Body of pancreas (tissue), 4 donors: ENCODE data around the gene PDIA2. TPM values are rescaled to one million over a fixed set of nuclear protein-coding genes. Genes with fewer than 3 reads are reported as not detected.

Source experiments
- ATAC-seq: fragments of 150-250 bp; one replicate; pipeline ENCODE4 v1.9.1; 2016
- DNase-seq, 4 donors: peaks; one replicate each; pipeline ENCODE4 v3.0.0-alpha.2; 2019
- H3K27ac ChIP-seq, 4 donors: fragments of 200-600 bp; sonication (generic); 1 replicate in 3 of 4; 2 replicates in 1 of 4; pipeline versions ENCODE4 v1.5.1 to v1.6.1; 2016 to 2019; ENCODE audit warnings: mild to moderate bottlenecking in 1 of 4, mixed read lengths in 1 of 4, moderate library complexity in 1 of 4
- H3K27me3 ChIP-seq, 2 donors: fragments of 200-600 bp; sonication (generic); one replicate each; pipeline ENCODE4 v1.6.0; 2016; ENCODE audit warnings: mild to moderate bottlenecking in 1 of 2
- H3K36me3 ChIP-seq, 2 donors: fragments of 200-600 bp; sonication (generic); replicated peaks in 1 of 2; 2 replicates each; pipeline ENCODE4 v1.5.1; 2016; ENCODE audit warnings: low read depth in 2 of 2; ENCODE audit not compliant: insufficient read depth in 1 of 2
- H3K4me1 ChIP-seq: fragments of 200-600 bp; sonication (generic); one replicate; pipeline ENCODE4 v1.6.0; 2016
- H3K4me3 ChIP-seq, 2 donors: fragments of 200-600 bp; sonication (generic); 1 replicate in 1 of 2; 2 replicates in 1 of 2; pipeline ENCODE4 v1.5.1; 2016 to 2019
- H3K9me3 ChIP-seq, 3 donors: fragments of 200-600 bp; sonication (generic); 1 replicate in 2 of 3; 2 replicates in 1 of 3; pipeline ENCODE4 v1.5.1; 2016
- CTCF ChIP-seq, 7 experiments: fragments of 450-650 bp in 4 of 7; fragments of 200-600 bp in 3 of 7; sonication (generic) in 3 of 7; IDR thresholded peaks; one replicate each; pipeline ENCODE4 v1.5.1; 2016 to 2019; ENCODE audit warnings: antibody characterized with exemption in 7 of 7
- POLR2A ChIP-seq, 3 donors: fragments of 450-650 bp; IDR thresholded peaks; one replicate each; pipeline ENCODE4 v1.6.1; 2016; ENCODE audit warnings: antibody characterized with exemption in 3 of 3, mild to moderate bottlenecking in 2 of 3
- WGBS, 2 donors: methylation state at CpG; one replicate each; pipeline ENCODE4 v1.1.5; 2017; 5-methylcytosine and 5-hydroxymethylcytosine counted together
- intact Hi-C: fragments of 100-400 bp; cut with DNase I; formaldehyde crosslinking; loops from one replicate; pipeline ENCODE4 v1.15.1; 2023
- total RNA-seq, 2 donors: library from RNA; depleted of rRNA; stranded (reverse); fragments of >200 nt; gene quantifications; one replicate each; pipeline ENCODE4 v1.1.0, GENCODE V29; 2016

Gene PDIA2
- 1,000 to 10,000 TPM in 1 of 2 donors, 100 to 1,000 TPM in 1; 517 to 2,271 TPM for total RNA-seq

DNA sequence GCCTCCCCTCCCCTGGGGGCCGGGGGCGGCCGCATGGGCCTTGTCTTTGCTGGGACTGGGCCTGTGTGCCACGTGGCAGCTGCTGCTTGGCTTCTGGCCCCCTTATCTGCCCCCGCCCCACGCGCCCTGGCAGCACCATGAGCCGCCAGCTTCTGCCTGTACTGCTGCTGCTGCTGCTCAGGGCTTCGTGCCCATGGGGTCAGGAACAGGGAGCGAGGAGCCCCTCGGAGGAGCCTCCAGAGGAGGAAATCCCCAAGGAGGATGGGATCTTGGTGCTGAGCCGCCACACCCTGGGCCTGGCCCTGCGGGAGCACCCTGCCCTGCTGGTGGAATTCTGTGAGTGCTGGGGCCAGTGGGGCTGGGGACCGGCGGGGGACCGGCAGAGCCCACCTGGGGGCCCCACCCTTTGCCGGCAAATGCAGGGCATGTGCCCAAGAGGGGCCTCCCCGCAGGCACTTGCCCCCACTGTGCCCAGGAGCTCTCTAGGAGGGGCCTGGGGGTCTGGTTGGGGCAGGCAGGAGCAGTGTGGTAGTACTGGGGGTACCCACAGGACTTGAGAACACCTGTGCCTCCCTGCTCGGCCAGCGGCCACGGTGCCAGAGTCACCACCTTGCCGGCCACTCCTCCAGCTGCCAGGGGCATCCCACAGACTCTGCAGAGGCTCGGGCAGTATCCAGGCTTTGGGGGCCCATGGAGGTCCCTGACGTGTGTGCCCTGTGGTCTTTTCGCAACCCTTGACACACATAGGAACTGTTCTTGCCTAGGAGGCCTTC is at the start of gene PDIA2:
TSS of gene PDIA2 (plus strand) at position 132 of the 773 bp plus-strand sequence. CDS start at position 138, 6 bp downstream.
- Histone ChIP-seq H3K27me3 (no peaks in the 10 kb centered on the region), H3K36me3 (peaks cover 0 to 2% of the 10 kb centered on the region in 2 donors), H3K4me3 (peak within 1 kb of the TSS; percentile 22 to 56), H3K4me1 (peaks cover 53% of the 10 kb centered on the region), H3K27ac (peak within 1 kb of the TSS; percentile 82 to 90 (median 87)), H3K9me3 (no peaks in the 10 kb centered on the region)
- ATAC-seq (peak; percentile 77), DNase-seq (peak; percentile 89 to 93 (median 92))
- WGBS, 2 donors = 24 to 33% methylated on average over 1 to 17 of the region's 25 CpGs
- peak; percentile 80 to 94 (median 90) for TF ChIP-seq POLR2A (IDR thresholded peaks at IDR 0.05)
- peak in 1 of 7 experiments; percentile 19 for TF ChIP-seq CTCF (IDR thresholded peaks at IDR 0.05)
- intact Hi-C loops = no loop called here

GRCh38 chr16:234468-235305 is 48.3 kb upstream of the PDIA2 start, which contains the start of gene FAM234A:
Gene FAM234A (plus strand): TSS chr16:234821. CDS start chr16:254414, 19,593 bp downstream.
- ATAC-seq (peak; percentile 91), DNase-seq (peak; percentile 95 to 97 (median 96))
- Histone ChIP-seq H3K36me3 (no peaks in the 10 kb centered on the region), H3K27ac (peak within 1 kb of the TSS; percentile 84 to 100 (median 93)), H3K9me3 (no peaks in the 10 kb centered on the region), H3K4me3 (peak within 1 kb of the TSS; percentile 11 to 82), H3K4me1 (peaks cover 17% of the 10 kb centered on the region), H3K27me3 (no peaks in the 10 kb centered on the region)
- intact Hi-C loops = no loop called here
- peak in 6 of 7 experiments; percentile 17 to 57 (median 45) for TF ChIP-seq CTCF (IDR thresholded peaks at IDR 0.05)
- peak; percentile 86 to 92 (median 87) for TF ChIP-seq POLR2A (IDR thresholded peaks at IDR 0.05)
- 0% methylated on average over 41 to 72 of the region's 85 CpGs for WGBS, 2 donors

DNA sequence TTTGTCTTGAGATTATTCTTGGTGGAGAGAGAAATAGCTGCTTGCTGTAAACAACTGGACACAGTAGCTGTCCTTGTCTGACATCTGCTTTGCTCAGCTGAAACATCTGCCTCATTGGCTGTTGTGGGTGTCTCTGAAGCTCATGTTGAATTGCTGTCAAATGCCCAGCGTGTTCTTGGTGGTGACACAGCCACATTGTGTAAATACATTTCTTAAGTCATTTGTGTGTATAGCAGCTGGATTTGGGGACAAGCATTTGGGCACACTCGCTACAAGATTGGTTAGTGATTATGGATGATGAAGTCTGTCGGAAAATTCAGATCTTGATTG is 43.1 kb upstream of the PDIA2 start:
- ATAC-seq (no peak), DNase-seq (peak in 1 of 4 donors; percentile 36)
- H3K36me3 ChIP-seq = no peaks in the 10 kb centered on the region
- 26% methylated on average over 3 of the region's 3 CpGs for WGBS, 2 donors
- no peaks in the 10 kb centered on the region for H3K9me3 ChIP-seq
- no peak overlapping the region for H3K4me3 ChIP-seq
- peak overlapping the region in 2 of 4 donors; percentile 34 to 62 for H3K27ac ChIP-seq
- intact Hi-C loops = no loop called here
- no peak for TF ChIP-seq CTCF (IDR thresholded peaks at IDR 0.05)
- no peak for TF ChIP-seq POLR2A (IDR thresholded peaks at IDR 0.05)
- H3K27me3 ChIP-seq = no peaks in the 10 kb centered on the region
- H3K4me1 ChIP-seq = peaks cover 23% of the 10 kb centered on the region

DNA sequence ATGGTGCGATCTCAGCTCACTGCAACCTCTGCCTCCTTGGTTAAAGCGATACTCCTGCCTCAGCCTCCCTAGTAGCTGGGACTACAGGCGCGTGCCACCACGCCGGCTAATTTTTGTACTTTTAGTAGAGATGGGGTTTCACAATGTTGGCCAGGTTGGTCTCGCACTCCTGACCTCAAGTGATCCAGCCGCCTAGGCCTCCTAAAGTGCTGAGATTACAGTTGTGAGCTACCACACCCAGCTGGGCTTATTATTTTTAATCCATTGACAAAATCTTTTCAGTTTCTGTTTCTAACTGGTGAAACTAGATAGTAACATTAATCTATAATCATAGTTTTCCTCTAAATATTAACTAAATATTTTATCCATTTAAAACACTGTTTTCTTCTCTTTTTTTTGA is 42.4 kb upstream of the PDIA2 start:
- no peak overlapping the region for H3K4me3 ChIP-seq
- ATAC-seq (no peak), DNase-seq (no peak)
- intact Hi-C loops = no loop called here
- 89 to 98% methylated on average over 8 of the region's 8 CpGs for WGBS, 2 donors
- H3K36me3 ChIP-seq = no peaks in the 10 kb centered on the region
- H3K9me3 ChIP-seq = no peaks in the 10 kb centered on the region
- H3K4me1 ChIP-seq = peaks cover 22% of the 10 kb centered on the region
- H3K27me3 ChIP-seq = no peaks in the 10 kb centered on the region
- no peak for TF ChIP-seq POLR2A (IDR thresholded peaks at IDR 0.05)
- H3K27ac ChIP-seq = peak overlapping the region in 2 of 4 donors; percentile 34 to 62

DNA sequence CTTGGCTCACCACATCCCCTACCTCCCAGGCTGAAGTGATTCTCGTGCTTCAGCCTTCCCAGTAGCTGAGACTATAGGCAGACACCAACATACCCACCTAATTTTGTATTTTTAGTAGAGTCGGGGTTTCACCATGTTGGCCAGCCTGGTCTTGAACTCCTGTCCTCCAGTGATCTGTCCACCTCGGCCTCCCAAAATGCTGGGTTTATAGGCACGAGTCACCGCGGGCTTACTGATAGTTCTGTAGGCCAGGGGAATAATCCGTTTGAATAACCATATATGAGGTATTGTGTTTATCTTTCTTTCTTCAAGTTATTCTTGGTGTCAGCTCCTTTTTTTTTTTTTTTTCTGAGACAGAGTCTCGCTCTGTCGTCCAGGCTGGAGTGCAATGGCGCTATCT is 40.7 kb upstream of the PDIA2 start:
- no peak overlapping the region for H3K27ac ChIP-seq
- H3K4me1 ChIP-seq = peaks cover 13% of the 10 kb centered on the region
- H3K36me3 ChIP-seq = no peaks in the 10 kb centered on the region
- DNase-seq = no peak
- H3K27me3 ChIP-seq = no peaks in the 10 kb centered on the region
- 85 to 89% methylated on average over 10 of the region's 10 CpGs for WGBS, 2 donors
- intact Hi-C loops = no loop called here
- TF ChIP-seq CTCF (IDR thresholded peaks at IDR 0.05) (no peak), POLR2A (IDR thresholded peaks at IDR 0.05) (no peak)
- H3K4me3 ChIP-seq = no peak overlapping the region
- H3K9me3 ChIP-seq = no peaks in the 10 kb centered on the region
- no peak for ATAC-seq
